Posterior vena cava (tissue), 2 donors: ENCODE results near the gene MIX23. TPM values are rescaled to one million over a fixed set of nuclear protein-coding genes. Genes with fewer than 3 reads are reported as not detected.
"Not testable (repeated sequence)": the region's sequence is repeated elsewhere in the genome, so short reads cannot be mapped to it uniquely, and the experiment has no call there.

Experiments used
- DNase-seq: peaks from one replicate; pipeline ENCODE4 v3.0.0-alpha.2; 2020; ENCODE audit warnings: low spot score
- intact Hi-C, 2 donors: fragments of 100-400 bp; cut with DNase I; formaldehyde crosslinking; loops; one replicate each; pipeline versions ENCODE4 v1.14.1 to v1.14.2; 2022 to 2023
- total RNA-seq, 2 donors: library from RNA; stranded (reverse); fragmentation: NEBNext Ultra II Directional; extraction: Animal tissue kit (Norgen Biotek cat#: 25700); gene quantifications; one replicate each; pipeline ENCODE4 v1.2.1, GENCODE V29; 2021
- donor health status: DM: yes; HTN: yes; CAD: no.
- donor health status: DM: yes; HTN: yes; CAD: no.

MIX23 gene
- total RNA-seq, 2 donors from 2014 or later: 13.8 to 16.3 TPM

DNA sequence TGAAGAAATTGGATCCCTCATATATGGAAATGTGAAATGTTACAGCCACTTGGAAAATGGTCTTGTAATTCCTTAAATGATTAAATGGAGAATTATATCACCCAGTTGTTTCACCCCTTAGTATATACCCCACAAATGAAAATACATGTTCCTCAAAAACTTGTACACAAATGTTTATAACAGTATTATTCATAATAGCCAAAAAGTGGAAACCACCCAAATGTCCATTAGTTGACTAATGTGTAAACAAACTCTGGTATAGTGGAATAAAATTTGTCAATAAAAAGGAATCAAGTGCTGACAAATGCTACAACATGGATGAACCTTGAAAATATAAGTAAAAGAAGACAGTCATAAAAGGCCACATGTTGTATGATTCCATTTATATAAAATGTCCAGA lies 13.5 kb upstream of the MIX23 start:
- intact Hi-C loops: loop anchor here in 1 of 2 donors (10.0 kb wide), 1 partner anchor 288 kb away; the partner anchor contains the start of gene PARP14
- DNase-seq: no peak

DNA sequence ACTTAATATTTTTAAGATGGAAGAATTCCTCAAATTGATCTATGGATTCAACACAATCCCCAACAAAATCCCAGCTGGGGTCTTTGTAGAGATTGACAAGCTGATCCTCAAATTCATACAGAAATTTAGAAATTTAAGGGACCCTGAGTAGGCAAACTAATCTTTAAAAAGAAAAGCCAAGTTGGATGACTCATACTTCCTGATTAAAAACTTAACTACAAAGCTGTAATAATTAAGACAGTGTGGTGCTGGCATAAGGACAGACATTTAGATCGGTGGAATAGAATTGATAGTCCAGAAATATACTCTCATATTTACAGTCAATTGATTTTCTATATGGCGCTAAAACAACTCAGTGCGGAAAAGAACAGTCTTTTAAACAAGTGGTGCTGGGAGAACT lies 12.6 kb upstream of the MIX23 start:
- no peak for DNase-seq
- intact Hi-C loops: loop anchor here in 1 of 2 donors (10.0 kb wide), 1 partner anchor 289 kb away; the partner anchor contains the start of gene PARP14

DNA sequence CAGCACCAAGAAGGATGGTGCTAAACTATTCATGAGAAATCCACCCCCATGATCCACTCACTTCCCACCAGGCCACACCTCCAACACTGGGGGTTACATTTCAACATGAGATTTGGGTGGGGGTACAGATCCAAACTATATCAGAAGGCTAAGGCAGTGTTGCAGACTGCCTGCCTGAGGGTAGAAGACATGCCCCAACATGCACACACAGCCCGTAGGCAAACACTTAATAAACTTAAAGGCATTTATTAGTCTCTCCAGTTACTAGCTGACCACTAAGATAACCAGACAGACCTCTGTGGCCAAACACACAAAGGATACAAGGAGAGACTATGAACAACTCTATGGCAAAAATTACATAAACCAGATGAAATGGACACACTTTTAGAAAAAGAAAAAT lies 11.1 kb upstream of the MIX23 start:
- DNase-seq: no peak
- intact Hi-C loops: loop anchor here in 1 of 2 donors (10.0 kb wide), 1 partner anchor 291 kb away; the partner anchor contains the start of gene PARP14

DNA sequence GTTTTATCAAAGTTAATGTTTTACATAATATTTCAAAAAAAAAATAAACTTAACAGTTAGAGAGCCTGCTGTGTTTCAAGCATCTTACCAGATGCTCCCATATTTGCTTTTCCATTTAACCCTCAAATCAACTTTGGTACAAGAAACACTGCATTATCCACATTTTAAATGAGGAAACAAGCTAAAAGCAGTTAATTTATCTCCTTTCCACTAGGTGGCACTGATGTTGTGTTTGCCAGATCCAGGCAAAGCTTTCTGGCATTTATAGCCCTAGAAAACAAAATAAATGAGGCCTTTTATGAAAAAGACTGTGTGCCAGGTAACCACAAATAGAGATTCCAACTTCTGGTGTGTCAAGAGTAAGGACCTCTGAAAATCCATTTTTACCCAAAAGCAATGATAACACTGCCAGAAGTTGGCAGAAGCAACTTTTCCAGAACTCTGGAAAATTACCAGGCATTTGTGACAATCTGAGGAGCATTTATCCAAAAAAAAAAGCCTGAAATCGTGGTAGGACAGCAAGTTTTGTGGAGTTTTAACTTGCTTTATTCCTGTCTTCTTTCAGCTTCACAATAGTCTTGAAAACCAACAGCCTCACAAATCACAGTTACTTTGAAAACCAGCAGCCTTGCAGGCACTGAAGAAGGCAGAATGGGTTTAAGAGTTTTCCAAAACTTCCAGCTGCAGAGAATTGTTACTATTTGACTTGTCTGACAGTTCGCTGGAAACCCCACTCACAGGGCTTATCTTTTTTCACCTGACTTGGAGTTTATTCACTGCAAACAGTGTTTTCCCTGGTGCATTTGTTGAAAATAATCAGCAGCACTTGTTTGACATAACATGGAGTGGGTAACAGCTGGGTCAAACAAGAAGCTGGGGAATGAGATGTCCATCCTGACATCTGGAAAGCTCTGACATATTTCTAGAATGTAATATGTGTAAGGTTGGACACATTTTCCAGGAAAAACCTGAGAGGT lies 10.1 kb upstream of the MIX23 start:
- no peak for DNase-seq
- intact Hi-C loops: loop anchor here in 1 of 2 donors (10.0 kb wide), 1 partner anchor 292 kb away; the partner anchor contains the start of gene PARP14

DNA sequence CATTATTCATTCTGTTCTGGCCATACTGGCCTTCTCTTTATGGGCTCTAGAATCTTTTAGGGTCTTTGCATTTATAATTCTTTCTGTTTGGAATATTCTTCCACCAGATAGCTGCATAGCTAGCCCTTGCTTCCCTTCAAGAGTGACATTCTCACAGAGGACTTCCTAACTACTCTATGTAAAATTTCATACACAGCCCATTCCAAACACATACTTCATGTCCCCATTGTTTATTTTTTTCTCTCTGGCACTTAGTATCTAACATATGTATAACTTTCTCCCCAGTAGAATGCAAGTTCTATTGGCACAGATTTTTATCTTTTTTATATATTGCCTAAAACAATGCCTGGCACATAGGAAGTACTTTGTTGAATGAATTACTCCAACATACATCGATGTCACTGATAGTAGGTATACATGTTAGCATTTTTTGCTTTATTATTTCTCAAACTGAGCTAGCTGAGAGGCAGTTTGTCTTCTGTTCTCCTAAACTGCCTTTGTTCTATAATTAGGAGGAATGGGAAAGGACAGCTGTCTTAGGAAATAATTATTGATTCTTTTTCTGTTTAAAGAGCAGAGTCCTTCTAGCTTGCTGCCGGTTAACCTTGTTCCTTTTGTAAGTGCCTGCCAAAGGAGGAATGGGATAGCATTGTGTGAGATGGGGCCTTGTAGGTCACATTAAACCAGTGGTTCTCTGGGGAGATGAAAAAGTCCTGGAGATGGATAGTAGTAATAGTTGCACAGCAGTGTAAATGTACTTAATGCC lies 8.8 kb upstream of the MIX23 start:
- intact Hi-C loops: loop anchor here in 1 of 2 donors (10.0 kb wide), 1 partner anchor 293 kb away; the partner anchor contains the start of gene PARP14

DNA sequence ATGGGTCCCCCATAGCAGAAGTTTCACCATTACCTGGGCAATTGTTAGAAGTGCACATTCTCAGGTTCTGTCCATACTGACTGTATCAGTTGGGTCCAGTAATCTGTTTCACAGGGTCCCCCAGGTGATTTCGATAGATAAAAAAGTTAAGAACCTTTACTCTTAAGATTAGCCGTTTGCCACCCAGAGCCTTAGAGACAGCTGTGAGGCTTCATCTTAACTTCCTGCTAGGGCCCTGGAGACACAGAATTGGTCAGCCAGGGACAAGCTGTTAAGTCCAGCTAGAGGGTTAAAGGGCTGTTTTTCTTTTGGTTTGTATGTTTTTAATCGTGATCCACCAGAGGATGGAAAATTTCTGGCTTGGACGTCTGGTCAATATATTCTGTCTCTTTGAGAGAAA lies 7.6 kb upstream of the MIX23 start:
- intact Hi-C loops: loop anchor here in 1 of 2 donors (10.0 kb wide), 1 partner anchor 294 kb away; the partner anchor contains the start of gene PARP14
- no peak for DNase-seq

More for the DNA sequence above, 8.8 kb upstream of the MIX23 start:
- DNase-seq: no peak

DNA sequence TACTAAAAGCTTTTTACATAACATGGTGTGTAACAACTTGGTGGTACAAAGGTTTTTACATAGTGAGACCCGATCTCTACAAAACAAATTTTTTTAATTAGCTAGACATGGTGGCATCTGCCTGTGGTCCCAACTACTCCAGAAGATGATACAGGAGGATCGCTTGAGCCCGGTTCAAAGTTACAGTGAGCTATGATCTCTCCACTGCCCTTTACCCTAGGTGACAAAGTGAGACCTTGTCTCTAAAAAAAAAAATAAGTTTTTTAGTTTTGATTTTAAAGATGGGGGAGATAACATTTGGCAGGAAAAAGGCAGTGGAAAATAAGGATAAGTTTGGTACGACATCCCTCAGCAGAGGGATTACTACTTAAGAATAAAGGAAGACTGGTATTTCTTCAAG lies 6.9 kb upstream of the MIX23 start:
- no peak for DNase-seq

DNA sequence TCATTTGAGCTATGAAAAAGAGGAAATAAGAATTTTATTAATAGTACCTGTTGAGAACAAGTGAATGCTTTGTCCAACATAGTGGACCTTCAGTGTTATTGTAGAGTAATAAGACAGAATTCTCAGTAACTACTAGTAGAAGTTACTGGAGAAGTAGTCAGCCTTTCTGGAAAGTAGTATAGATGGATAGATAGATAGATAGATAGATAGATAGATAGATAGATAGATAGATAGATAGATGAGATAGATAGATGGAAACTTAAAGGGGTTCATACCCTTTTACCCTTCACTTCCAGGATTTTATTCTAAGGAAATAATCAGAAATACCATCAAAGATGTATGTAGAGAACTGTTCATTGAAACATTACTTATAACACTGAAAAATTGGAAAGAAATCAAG lies 6.2 kb upstream of the MIX23 start:
- no peak for DNase-seq
- intact Hi-C loops: no loop called here

More for the DNA sequence above, 6.9 kb upstream of the MIX23 start:
- intact Hi-C loops: loop anchor here in 1 of 2 donors (10.0 kb wide), 1 partner anchor 295 kb away; the partner anchor contains the start of gene PARP14

DNA sequence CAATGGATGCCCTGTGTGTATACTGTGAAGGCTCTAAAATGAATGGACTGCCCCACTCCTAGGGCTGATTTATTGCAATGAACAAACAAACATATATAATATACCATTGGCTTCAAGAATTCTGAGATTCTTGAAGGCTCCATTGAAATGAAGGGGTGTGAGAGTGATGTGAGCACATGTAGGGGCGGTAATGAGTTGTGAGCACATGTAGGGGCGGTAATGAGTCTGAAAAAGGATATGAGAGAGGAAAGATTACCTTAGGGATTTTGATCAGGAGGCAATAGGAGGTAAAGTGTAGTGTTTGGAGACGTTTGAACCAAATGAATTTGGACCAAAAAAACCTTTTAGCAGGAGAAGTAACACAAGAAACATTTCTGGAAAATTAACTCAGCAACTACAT lies 4.7 kb upstream of the MIX23 start:
- intact Hi-C loops: no loop called here
- DNase-seq: no peak

DNA sequence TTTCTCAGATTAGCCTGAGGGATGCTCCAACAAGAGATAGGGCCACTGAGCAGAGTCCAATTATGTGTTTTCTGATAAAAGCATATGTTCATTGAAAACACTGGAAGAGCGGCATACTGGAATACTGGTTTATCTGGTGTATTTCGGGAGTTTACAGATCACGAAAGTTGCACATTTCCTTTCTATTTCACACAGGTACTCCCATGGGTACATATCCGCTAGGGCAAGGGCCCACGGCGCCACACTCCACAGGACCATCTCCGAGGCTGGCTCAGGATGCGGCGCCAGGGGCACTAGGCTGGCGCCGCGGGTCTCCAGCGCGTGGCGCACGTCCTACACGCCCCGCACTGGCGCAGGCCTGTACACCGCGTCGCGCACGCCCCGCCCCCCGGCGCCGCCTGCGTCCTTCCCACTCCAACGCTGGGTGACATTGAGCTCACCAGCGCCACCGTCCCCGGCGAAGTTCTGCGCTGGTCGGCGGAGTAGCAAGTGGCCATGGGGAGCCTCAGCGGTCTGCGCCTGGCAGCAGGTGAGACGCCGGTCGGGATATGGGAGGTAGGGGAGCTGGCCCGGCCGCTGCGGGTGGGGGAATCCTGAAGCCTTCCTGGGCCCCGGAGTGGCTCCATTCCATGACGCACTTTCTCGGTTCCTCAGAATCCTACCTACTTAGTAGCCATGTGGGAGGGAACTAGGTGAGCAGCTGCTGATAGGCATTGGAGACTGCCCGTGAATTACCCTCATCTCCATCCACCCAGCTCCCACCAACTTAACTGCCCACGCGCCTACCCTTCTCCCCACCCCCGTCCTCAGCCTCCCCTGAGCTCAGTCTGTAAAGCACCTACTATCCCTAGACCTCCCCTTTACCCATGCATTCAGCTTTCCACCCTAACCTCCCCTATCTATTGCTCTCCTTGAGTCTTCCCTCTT lies 1.0 kb upstream of the MIX23 start, which contains the start of gene FAM162A:
Gene FAM162A, plus strand, starts transcription at position 412 of the 927 bp plus-strand sequence. Its CDS starts 84 bp downstream, at position 496.
- intact Hi-C loops: no loop called here
- peak; percentile 98 for DNase-seq

DNA sequence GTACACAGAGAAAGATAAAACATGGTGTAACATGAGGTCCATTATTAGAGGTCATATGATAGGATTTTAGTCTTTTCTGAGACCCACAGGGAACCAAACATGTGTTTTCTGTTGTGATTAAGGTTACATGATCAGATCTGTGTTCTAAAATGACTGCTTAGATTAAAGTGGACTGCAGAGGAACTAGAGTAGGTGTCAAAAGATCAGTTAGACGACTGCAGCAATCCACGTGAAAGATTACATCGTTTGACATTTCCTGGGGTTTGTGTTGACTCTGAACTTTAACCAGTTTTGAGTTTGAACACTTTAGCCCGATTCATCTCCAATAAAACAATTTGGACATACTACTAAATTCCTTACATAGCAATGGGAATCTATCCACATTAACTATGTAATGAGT lies 5.1 kb downstream of the MIX23 start:
- intact Hi-C loops: no loop called here
- DNase-seq: no peak

DNA sequence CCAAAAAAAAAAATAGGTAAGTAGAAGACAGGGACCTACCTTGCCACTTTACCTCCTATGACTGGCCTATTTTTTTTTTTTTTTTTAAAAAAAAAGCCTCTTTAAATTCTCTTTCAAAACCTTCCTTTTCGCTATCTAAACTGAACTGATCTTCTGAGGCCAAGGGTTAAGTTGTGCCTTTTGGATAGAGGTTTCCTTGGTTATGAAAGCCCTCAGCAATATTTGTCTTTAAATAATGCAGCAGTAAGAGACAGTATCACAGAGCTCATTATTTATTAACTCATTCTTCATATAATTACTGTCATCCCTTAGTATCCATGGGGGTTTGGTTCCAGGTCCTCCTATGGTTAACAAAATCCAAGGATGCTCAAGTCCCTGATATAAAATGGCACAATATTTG lies 9.0 kb downstream of the MIX23 start:
- intact Hi-C loops: no loop called here
- no peak for DNase-seq

DNA sequence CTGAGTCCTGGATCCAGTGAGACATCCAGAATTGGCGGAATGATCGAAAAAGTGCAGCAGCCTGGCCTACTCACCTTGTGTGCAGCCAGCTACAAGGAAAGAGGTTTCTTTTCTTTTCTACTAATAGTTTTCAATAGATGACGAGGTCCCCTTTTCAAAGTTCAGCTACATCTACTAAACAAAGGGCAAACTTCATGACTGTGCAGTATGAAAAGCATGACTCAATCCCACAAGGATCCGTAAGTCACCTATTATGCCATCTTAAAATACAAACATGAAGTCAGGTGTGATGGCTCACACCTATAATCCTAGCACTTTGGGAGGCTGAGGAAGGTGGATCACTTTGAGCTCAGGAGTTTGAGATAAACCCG lies 16.7 kb downstream of the MIX23 start:
- no peak for DNase-seq
- intact Hi-C loops: no loop called here

DNA sequence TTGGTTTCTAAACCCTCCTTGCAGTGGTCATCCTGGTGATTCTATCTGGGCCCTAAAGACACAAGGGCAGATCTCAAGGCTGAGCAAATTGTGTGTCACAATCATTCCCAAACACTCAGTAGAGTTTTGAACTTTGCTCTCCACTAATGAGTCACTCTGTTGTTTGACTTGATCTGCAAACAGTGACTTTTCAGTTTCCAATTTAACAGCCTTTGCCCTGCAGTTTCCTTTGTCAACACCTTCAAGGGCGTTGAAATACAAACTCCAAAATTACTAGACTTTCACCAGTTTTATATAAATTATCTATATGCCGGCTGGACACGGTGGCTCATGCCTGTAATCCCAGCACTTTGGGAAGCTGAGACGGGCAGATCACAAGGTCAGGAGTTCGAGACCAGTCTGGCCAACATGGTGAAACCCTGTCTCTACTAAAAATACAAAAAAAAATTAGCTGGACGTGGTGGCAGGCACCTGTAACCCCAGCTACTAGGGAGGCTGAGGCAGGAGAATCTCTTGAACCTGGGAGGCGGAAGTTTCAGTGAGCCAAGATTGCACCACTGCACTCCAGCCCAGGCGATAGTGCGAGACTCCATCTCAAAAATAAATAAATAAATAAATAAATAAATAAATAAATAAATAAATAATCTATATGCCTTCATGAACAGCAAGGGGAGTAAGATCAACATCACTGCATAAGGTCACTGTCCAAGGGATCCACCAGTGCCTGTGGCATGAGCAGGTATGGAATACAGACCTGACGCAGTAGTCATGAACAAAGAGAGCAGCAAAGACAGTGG lies 17.3 kb downstream of the MIX23 start:
- DNase-seq, intact Hi-C loops: not testable (repeated sequence)

DNA sequence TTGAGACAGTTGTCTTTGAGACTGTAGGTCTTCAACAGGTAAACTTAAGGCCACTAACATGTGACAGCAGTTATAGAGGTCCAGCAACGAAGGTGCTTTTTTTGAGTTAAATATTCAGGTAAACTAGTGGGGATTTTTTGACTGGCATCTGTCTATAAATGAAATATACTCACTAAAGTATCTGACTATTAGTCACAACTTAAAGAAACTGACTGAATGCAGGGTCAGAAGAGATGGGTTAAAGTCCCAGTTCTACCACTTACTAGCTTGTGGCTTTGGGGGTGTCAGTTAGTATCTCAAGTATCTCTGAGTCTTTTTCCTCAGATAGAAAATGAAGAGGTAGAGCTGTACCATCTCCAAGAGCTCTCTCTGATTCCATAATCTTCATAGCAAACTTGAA lies 18.0 kb downstream of the MIX23 start:
- intact Hi-C loops: no loop called here
- no peak for DNase-seq

DNA sequence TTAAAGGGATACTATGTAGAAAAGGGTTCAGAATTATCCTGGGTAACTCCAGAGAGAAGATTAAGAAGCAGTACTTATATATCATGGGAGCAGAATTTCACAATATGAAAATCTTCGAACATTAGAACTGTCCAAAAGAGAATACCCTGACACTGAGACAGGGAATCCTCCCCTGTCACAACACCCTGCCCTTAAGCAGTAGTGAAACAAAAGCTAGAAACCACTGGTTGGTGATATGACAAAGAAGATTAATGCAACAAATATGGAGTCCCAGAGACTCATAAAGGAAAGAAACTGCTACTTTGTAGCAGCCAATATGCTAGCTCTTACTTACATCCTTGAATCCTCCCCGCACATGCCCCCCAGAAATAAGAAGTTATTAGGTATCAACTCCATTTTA lies 18.5 kb downstream of the MIX23 start:
- intact Hi-C loops: no loop called here
- DNase-seq: no peak

DNA sequence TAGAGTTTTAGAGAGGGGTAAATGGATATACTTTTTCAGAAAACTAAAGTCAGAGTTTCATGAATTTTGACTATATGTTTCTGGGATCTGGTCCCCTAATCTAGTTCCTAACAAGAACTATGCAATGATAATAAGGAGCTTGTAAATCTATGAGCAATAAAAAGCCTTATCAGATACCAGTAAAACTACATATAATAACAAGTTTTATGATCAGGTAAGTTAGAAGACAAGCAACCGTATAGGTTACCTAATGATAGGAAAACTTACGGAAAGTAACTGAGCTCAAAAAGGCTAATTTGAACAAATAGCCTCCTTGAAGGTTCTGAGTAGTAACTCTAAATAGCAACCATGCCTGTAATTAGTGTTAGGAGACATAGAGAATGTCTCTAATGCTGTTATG lies 21.0 kb downstream of the MIX23 start:
- no peak for DNase-seq
- intact Hi-C loops: no loop called here

DNA sequence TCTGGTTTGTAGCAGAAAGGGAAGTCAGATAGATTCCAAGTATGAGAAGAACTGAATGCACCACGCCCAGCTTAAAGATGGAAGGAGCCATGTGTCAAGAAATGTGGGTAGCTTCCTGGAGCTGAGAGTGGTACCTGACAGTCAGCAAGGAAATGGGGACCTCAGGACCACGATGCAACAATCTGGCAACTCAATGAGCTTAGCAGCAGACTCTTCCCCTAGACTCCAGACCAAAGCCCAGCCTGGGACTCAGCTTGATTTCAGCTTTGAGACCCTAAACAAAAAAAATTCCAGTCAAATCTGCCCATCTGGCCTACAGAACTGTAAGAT lies 24.4 kb downstream of the MIX23 start:
- DNase-seq: no peak
- intact Hi-C loops: no loop called here
